NK-92 (cell line): ENCODE data around the gene GPSM1.

Experiments
- DNase-seq: peaks from one replicate; lab custom pipeline; 2025; ENCODE audit not compliant: unreplicated experiment; lab: John Stamatoyannopoulos, UW

Gene GPSM1

GRCh38 chr9:136331556-136332481, 4.5 kb downstream of the GPSM1 start:
- DNase-seq, result no peak

- no peak for DNase-seq
These were observed 5.2 kb downstream of the GPSM1 start for GRCh38 chr9:136332482-136332983.

GRCh38 chr9:136333045-136333444, 5.7 kb downstream of the GPSM1 start:
- no peak for DNase-seq

GRCh38 chr9:136333486-136333885, 6.1 kb downstream of the GPSM1 start:
- no peak for DNase-seq

- DNase-seq, result no peak
These were observed 7.2 kb downstream of the GPSM1 start for GRCh38 chr9:136334541-136334940.

GRCh38 chr9:136335296-136336155, 8.2 kb downstream of the GPSM1 start:
- no peak for DNase-seq

- no peak for DNase-seq
These were observed 9.0 kb downstream of the GPSM1 start for GRCh38 chr9:136336156-136336870.

- DNase-seq, result no peak
These were observed 9.5 kb downstream of the GPSM1 start for GRCh38 chr9:136336881-136337280.

GRCh38 chr9:136337416-136338395, 10.4 kb downstream of the GPSM1 start:
- DNase-seq, result no peak

- no peak for DNase-seq
These were observed 11.2 kb downstream of the GPSM1 start for GRCh38 chr9:136338511-136338910.

- no peak for DNase-seq
These were observed 12.0 kb downstream of the GPSM1 start for GRCh38 chr9:136339173-136339957.

- DNase-seq, result no peak
These were observed 12.6 kb downstream of the GPSM1 start for GRCh38 chr9:136339958-136340310.

- no peak for DNase-seq
These were observed 13.2 kb downstream of the GPSM1 start for GRCh38 chr9:136340356-136341041.

- no peak for DNase-seq
These were observed 13.8 kb downstream of the GPSM1 start for GRCh38 chr9:136341042-136341655.

GRCh38 chr9:136341769-136342168, 14.4 kb downstream of the GPSM1 start:
- DNase-seq, result no peak

- DNase-seq, result no peak
These were observed 15.1 kb downstream of the GPSM1 start for GRCh38 chr9:136342181-136343120.
